HuH-7.5 (cell line): ENCODE results near the gene SLC10A3.
"Not testable (repeated sequence)": the region's sequence is repeated elsewhere in the genome, so short reads cannot be mapped to it uniquely, and the experiment has no call there.

Source experiments
- DNase-seq: peaks from one replicate; pipeline ENCODE4 v3.0.0; 2011; ENCODE audit warnings: low spot score

The SLC10A3 gene

GRCh38 chrX:154508384-154508745 is 17.9 kb upstream of the SLC10A3 start:
- no peak for DNase-seq

DNA sequence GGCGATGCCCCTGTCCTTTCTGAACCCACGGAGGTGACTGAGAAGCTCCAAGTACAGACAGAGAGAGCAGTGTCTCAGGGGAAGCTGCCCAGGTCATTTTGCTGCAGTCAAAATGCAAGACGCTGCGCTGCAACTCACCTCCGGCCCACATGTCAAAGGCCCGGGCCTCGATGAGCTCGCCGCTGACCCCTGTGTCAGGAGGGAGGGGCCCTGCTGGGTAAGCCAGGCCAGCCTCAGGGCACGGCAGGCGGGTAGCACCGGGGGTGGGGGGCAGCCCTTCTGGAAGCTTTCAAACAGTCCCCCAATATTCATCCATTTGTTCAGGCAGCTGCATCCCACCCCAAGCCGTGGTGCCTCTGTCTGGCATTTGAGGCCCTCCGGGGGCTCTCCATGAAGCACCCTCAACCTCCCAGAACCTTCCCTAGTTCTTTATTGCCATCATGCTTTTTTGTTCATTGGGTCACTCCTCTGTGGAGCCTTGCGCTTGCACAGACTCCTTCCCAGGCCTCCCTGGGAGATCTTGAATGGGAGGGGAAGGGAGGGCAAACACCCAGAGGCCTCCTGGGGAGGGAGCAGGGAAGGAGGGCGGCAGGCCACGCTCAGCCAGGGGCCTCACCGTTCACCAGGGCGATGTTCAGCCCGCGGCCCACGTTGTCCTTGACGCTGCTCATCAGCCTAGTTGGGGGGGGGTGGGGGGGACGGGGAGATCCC is 17.4 kb upstream of the SLC10A3 start:
- DNase-seq: no peak

DNA sequence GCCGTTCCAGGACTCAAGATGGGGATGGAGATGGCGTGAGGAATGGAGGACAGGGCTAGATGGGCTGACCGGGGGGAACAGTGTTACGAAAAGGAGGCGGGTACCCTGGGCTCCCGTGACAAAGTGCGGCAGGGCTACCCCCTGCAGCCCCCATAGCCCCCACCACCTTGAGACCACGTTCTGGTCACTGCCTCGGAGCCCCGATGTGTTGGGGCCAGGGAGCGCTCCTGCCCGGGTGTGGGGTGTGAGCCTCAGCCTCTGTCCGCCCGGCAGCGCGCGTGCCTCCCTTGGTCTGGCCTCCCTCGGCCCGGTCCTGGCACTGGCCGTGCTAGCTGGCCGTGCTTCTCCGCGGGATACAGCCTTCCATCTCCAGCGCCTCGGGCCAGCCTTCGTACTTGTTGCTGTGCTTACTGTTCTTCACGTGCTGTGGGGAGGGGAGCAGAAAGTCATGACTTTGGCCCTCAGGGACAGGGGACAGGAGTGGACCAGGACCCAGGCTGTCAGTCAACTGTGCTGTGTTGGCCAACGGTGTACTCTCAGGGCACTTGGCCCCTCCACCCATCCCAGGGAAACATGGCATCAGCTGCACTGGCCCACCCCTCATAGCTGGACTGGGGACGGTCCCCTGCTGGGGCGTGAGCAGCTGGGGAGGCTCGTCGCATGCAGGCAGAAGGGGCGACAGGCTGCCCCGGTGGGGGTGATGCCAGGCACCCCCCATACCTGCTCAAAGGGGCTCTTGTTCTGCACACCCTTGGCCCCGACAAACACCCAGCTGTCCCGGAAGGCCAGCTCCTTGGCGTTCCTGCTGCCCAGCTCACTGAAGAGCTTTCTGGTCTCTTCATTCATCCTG is 16.3 kb upstream of the SLC10A3 start:
- DNase-seq: no peak

DNA sequence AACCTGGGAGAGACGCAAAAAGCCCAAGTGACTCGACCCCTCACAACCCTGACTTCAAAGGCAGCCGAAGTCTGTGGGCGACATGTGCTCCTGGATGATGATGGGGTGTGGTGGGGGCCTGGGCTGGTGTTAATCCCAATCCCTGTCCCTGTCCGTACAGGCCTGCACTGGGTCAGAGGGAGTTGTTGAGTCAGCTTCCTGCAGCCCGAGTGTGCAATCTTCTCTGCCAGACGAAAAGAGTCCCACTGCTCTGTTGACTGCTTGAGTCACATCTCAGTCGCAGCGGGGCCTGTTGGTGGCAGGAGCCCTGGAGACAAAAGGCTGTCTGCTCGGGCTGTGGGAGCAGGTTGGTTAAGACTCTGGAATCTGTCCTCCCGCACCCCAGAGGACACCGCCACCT is 15.3 kb upstream of the SLC10A3 start:
- no peak for DNase-seq

DNA sequence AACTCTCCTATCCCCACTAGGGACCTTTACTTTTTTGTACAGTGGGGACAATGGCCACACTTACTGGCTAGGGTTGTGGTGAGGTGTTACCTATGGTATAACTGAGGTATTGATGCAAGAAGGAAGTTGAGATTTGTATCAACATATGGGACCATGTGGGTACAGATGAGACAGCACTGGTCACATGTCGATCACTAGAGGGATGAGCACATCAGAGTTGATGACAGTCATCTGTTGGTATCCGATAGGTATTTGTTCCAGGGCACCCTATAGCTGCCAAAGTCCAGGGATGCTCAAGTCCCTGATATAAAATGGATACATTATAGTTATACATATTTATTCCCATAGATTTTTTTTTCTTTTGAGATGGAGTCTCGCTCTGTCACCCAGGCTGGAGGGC is 12.6 kb upstream of the SLC10A3 start:
- no peak for DNase-seq

DNA sequence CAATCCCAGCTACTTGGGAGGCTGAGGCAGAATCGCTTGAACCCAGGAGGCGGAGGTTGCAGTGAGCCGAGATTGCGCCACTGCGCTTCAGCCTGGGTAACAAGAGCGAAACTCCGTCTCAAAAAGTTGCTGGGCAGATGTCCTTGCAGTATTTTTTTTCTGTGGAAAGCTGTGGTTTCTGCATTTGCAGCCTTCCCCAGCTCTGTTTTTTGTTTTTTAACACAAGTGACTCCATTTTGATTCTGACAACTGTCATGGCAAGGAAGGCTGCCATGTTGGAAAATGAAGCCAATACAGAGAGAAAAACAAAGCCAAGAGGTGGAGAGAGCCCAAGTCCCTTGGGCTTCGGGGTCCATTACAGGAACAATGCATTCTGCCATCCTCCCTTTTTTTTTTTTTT is 11.7 kb upstream of the SLC10A3 start:
- DNase-seq: no peak

- DNase-seq: not testable (repeated sequence)
Observed at GRCh38 chrX:154501423-154501822, 11.0 kb upstream of the SLC10A3 start.

DNA sequence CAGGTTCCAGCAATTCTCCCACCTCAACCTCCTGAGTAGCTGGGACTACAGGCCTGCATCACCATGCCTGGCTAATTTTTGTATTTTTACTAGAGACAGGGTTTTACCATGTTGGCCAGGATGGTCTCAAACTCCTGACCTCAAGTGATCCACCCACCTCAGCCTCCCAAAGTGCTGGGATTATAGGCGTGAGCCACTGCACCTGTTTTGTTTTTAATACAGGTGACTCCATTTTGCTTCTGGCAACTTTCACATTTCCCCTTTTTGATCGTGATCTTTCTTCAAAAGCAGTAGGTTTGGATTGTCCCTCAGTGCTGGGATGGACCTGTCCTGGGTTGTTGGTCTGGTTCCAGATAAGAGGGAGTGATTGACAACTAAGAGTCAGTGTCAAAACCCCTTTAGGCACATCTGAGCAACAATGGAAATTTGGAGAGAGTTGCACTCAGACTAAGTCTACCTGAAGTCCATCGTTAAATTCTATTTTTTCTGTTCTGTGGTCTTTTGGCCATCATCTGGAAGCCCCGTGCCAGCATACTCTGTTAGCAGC is 6.2 kb upstream of the SLC10A3 start:
- not testable (repeated sequence) for DNase-seq

DNA sequence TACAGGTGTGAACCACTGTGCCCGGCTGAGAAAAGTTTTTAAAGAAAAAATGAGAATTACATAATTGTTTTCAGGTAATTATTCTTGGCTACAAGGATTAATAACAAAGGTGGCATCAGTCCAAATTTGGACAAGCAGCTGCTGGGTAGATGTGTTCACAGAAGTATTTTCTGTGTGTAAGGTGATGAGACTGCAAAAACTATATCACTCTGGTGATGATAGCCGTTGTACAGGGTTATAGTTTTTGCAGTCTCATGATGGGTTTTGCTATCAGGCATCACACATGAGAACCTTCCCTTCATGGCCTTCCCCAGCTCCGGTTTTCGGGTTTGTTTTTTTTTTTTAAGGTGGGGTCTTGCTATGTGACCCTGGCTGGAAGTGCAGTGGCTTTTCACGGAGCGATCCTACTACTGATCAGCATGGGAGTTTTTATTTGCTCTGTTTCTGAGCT is 5.1 kb upstream of the SLC10A3 start:
- DNase-seq: no peak

GRCh38 chrX:154494715-154495114 is 4.3 kb upstream of the SLC10A3 start:
- DNase-seq: no peak

DNA sequence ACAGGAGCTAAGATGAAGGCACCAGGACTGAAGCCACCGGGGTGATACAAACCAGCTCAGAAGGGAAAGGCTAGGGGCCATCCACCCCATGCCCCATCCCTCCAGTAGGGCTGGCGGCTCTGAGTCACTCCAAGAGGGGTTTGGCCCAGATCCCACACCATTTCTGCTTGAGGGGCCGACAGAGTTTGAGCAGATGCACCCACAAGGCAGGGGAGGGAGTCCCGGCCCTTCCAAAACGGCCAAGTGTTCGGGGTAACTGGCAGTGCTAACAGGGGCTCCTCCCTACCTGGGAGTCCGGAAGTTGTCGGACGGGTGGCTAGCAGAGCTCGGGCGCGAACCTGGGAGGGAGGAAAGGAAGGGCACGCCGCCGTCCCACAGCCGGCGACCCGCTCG is 412 bp downstream of the SLC10A3 start:
- DNase-seq: peak; percentile 22

DNA sequence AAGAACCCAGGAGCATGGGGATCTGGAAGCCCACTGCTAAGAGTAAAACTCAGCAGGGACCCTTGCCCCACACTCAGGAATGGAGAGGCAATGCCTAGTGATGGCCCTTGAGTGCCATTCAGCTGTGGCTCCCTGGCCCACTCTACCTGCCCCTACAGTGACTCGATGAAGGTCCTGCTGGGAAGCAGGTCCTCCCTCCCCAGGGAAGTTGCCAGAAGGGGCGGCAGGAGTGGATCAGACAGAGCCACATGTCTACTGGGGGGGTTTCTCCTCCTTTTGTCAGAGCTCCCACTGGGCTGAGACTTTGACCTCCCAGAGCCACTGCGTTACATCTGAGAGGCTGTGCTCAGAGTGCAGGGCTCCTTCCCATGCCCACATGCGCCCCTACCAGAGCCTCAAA is 1.2 kb downstream of the SLC10A3 start:
- no peak for DNase-seq

- DNase-seq: no peak
Observed at GRCh38 chrX:154488336-154489075, 1.9 kb downstream of the SLC10A3 start.

DNA sequence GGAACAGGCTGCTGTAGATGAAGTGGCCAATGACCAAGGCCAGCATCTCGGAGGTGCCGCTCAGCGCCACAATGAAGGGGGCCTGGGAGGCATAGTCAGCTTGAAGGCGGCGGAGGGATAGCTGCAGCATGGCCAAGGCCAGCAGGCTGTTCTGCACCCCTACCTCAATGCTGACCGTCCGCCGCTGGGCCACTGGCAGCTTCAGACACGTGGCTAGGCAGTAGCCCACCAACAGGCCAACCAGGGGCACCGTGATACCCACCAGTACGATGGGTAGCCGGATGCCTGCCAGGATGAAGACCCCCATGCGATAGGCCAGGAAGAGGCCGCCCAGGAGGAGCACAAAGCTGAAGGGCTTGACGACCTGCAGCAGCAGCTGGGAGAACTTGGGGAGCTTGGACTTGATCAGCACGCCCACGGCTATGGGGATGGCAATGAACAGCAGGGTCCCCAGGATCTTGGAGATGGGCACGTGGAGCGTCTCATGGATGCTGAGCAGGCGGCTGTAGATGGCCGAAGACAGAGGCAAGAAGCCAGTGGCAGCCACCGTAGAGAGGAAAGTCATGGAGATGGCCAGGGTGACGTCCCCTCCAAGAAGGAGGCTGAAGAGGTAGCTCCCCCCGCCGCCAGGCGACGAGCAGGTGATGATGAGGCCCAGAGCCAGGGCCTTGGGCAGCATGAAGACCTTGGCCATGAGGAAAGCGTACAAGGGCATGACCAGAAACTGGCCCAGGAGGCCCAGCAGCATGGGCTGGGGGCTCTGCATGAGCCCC is 2.7 kb downstream of the SLC10A3 start:
- DNase-seq: no peak

DNA sequence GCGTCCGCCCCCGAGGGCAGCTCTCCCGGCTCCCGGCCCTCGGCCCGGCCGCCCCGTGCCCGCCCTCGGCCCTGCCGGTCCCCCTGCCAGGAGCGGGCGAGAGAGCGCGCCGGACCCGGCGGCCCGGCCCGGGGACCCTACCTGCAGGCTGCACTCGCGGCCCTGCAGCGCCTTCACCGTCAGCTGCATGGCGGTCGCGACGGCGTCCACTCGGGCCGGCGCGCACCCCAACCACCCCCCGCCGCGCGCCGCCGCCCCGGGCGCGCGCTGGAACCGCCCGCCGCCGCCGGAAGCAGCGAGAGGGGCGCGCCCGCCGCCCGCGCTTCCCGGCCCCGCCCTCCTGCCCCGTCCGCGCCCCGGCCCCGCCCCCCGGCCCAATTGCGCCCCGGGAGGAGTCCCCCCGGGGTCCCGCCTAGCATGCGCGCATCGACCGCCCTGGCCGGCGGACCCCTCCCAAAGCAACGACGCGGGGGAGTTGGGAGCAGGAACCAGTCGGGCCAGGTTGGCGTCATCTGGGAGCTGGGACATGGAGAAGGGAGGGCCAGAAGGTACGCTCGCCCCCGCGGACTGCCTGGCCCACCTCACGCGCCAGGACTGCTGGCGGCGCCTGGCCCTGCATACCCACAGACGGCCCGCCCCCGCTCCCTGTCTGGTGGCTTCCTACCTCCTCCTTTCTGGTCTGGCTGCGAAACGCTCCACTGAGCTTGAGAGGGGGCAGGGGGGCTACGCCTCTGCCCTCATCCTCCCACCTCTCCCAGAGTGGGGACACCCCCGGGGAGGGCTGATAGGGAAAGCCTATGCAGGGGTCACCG is 3.8 kb downstream of the SLC10A3 start, which contains the start of gene UBL4A:
TSS of gene UBL4A (minus strand) at position 220 of the 812 bp plus-strand sequence. CDS start at position 189, 31 bp downstream.
- DNase-seq: peak; percentile 63

- DNase-seq: peak; percentile 28
Observed at GRCh38 chrX:154486052-154486395, 4.4 kb downstream of the SLC10A3 start.

GRCh38 chrX:154485150-154486051 is 5.0 kb downstream of the SLC10A3 start:
- no peak for DNase-seq

DNA sequence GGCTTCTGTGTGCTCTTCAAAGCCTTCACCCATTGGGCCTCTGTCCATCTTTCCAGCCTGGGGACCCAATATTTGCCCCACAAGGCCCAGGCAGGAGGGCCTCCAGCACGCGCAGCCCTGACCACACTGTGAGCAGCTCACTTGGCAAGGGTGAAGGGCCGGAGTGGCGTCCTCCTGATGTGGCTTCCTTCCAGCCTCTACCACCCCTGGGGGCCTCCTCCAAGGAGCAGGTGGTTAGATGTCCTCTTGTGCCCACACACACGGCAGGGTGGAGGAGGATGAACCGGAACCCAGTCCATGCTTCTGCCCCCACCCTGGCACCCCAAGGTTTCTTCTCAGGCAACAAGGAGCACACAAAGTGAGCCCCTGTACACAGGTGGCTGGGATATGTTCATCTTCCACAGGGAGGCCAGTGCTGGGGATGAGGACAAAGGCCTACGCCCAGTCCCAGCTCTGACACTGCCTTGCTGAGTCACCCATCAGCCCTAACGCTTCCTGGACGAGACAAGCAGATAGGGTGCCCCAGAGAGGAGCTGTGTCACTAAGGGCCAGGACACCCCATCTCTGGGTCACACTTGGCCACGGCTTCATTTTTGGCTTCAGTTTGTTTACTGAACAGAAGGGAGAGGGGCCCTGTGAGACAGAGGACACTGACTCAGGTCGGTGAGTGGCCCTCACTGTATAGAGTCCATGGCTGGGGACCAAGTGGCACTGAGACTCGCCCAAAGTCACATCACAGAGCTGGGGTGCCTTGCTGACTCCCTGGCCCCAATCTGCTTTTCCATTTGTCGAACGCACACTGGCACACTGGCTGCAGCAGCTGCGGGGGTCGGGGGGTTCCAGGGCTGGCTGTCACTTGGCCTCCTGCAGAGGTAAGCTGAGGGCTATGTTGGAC is 5.9 kb downstream of the SLC10A3 start:
- DNase-seq: no peak

DNA sequence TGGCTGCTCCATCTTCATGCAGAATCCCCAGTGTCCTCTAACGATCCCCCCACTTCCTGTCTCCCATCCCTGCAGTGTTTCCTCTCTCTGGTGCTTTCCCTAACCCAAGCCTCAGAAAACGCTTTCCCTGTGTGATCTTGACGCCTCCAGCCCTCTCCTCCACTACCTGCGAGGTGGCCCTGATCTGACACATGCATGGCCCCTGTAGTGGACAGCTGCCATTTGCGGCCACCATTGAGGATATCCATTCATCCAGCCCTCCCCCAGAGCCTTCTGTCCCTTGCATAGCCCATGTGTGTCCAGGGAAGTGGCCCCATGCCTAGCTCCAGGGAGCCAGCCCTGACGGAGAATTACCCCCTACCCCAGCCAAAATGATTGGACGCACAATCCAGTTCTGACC is 7.1 kb downstream of the SLC10A3 start:
- no peak for DNase-seq
